ENCODE measurements around the gene SBDS. TPM values are rescaled to one million over a fixed set of nuclear protein-coding genes. Genes with fewer than 3 reads are reported as not detected.
"Not testable (repeated sequence)": the region's sequence is repeated elsewhere in the genome, so short reads cannot be mapped to it uniquely, and the experiment has no call there.

SBDS gene
- total RNA-seq, 2 experiments from 2014 or later = 443 to 474 TPM

DNA sequence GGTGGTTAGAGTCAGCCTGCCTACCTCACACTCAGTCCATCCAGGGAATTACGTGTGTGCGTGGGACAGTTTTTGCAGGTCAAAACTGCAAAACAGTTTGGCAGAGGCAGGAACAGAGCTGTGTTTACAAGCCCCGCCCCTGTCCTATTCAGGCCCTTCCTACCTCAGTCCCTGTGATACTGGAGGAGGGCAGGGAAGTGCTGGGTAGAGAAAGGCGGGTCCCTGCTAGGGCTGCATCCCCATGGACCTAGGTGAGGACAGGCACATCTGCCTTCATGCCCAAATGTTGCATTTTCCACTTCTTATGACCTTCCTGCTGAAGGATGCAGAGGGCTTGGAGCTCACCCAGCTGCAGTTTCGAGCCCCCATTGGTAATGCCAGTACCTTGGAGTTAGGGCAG is 25.1 kb downstream of the SBDS start:
- intact Hi-C loops (cut with DNase I, micrococcal nuclease) = no loop called here
- H3K4me1 ChIP-seq (ENCODE audit: insufficient read depth, low read length) = no peaks in the 10 kb centered on the region
- H3K4me3 ChIP-seq (ENCODE audit: low read length) = no peak overlapping the region
- H3K36me3 ChIP-seq (ENCODE audit: insufficient read depth, low read length) = no peaks in the 10 kb centered on the region
- ATAC-seq (ENCODE audit: poor library complexity) (no peak), DNase-seq (no peak)
- no peaks in the 10 kb centered on the region for H3K36me3 Mint-ChIP-seq (ENCODE audit: low read depth)
- H3K9me3 ChIP-seq (ENCODE audit: control insufficient read depth in 1 of 2, insufficient read depth in 1 of 2, low read length in 2 of 2) = no peaks in the 10 kb centered on the region
- CTCF ChIA-PET = no interaction called here
- H3K4me3 Mint-ChIP-seq = no peak overlapping the region
- H3K9me3 Mint-ChIP-seq = no peaks in the 10 kb centered on the region
- no peak overlapping the region for H3K27ac ChIP-seq (ENCODE audit: low read depth in 1 of 2, low read length in 2 of 2)
- no peaks in the 10 kb centered on the region for H3K27me3 Mint-ChIP-seq
- no peak overlapping the region for H3K27ac Mint-ChIP-seq
- TF ChIP-seq, protein P1, sequence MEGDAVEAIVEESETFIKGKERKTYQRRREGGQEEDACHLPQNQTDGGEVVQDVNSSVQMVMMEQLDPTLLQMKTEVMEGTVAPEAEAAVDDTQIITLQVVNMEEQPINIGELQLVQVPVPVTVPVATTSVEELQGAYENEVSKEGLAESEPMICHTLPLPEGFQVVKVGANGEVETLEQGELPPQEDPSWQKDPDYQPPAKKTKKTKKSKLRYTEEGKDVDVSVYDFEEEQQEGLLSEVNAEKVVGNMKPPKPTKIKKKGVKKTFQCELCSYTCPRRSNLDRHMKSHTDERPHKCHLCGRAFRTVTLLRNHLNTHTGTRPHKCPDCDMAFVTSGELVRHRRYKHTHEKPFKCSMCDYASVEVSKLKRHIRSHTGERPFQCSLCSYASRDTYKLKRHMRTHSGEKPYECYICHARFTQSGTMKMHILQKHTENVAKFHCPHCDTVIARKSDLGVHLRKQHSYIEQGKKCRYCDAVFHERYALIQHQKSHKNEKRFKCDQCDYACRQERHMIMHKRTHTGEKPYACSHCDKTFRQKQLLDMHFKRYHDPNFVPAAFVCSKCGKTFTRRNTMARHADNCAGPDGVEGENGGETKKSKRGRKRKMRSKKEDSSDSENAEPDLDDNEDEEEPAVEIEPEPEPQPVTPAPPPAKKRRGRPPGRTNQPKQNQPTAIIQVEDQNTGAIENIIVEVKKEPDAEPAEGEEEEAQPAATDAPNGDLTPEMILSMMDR (IDR thresholded peaks at IDR 0.05) = no peak
- POLR2A ChIA-PET = no interaction called here
- H3K4me1 Mint-ChIP-seq (ENCODE audit: low read depth) = no peaks in the 10 kb centered on the region
- no peaks in the 10 kb centered on the region for H3K27me3 ChIP-seq (ENCODE audit: control insufficient read depth in 1 of 2, insufficient read depth in 2 of 2, low read length in 2 of 2)

GRCh38 chr7:66969001-66969400 is 26.4 kb downstream of the SBDS start:
- H3K4me1 Mint-ChIP-seq (ENCODE audit: low read depth); H3K4me3 ChIP-seq (ENCODE audit: low read length); H3K27ac Mint-ChIP-seq; H3K9me3 ChIP-seq (ENCODE audit: control insufficient read depth in 1 of 2, insufficient read depth in 1 of 2, low read length in 2 of 2); H3K4me1 ChIP-seq (ENCODE audit: insufficient read depth, low read length); POLR2A ChIA-PET; intact Hi-C loops (cut with DNase I, micrococcal nuclease); H3K27me3 ChIP-seq (ENCODE audit: control insufficient read depth in 1 of 2, insufficient read depth in 2 of 2, low read length in 2 of 2); H3K36me3 Mint-ChIP-seq (ENCODE audit: low read depth); H3K4me3 Mint-ChIP-seq; H3K9me3 Mint-ChIP-seq; DNase-seq; H3K27me3 Mint-ChIP-seq; CTCF ChIA-PET; H3K36me3 ChIP-seq (ENCODE audit: insufficient read depth, low read length); ATAC-seq (ENCODE audit: poor library complexity); H3K27ac ChIP-seq (ENCODE audit: low read depth in 1 of 2, low read length in 2 of 2): not testable (repeated sequence)

GRCh38 chr7:66967029-66967428 is 28.4 kb downstream of the SBDS start:
- intact Hi-C loops (cut with DNase I, micrococcal nuclease) = no loop called here
- Histone ChIP-seq H3K4me3 (ENCODE audit: low read length) (no peak overlapping the region), H3K9me3 (ENCODE audit: control insufficient read depth in 1 of 2, insufficient read depth in 1 of 2, low read length in 2 of 2) (no peaks in the 10 kb centered on the region), H3K4me1 (ENCODE audit: insufficient read depth, low read length) (no peaks in the 10 kb centered on the region), H3K27ac (ENCODE audit: low read depth in 1 of 2, low read length in 2 of 2) (no peak overlapping the region), H3K27me3 (ENCODE audit: control insufficient read depth in 1 of 2, insufficient read depth in 2 of 2, low read length in 2 of 2) (no peaks in the 10 kb centered on the region), H3K36me3 (ENCODE audit: insufficient read depth, low read length) (no peaks in the 10 kb centered on the region)
- H3K4me1 Mint-ChIP-seq (ENCODE audit: low read depth) = no peaks in the 10 kb centered on the region
- no peak overlapping the region for H3K4me3 Mint-ChIP-seq
- no peaks in the 10 kb centered on the region for H3K36me3 Mint-ChIP-seq (ENCODE audit: low read depth)
- no peak for ATAC-seq (ENCODE audit: poor library complexity)
- no peaks in the 10 kb centered on the region for H3K27me3 Mint-ChIP-seq
- no peak overlapping the region for H3K27ac Mint-ChIP-seq
- ChIA-PET CTCF (no interaction called here), POLR2A (no interaction called here)
- TF ChIP-seq, protein P1 (IDR thresholded peaks at IDR 0.05) = no peak
- no peak for DNase-seq
- no peaks in the 10 kb centered on the region for H3K9me3 Mint-ChIP-seq

DNA sequence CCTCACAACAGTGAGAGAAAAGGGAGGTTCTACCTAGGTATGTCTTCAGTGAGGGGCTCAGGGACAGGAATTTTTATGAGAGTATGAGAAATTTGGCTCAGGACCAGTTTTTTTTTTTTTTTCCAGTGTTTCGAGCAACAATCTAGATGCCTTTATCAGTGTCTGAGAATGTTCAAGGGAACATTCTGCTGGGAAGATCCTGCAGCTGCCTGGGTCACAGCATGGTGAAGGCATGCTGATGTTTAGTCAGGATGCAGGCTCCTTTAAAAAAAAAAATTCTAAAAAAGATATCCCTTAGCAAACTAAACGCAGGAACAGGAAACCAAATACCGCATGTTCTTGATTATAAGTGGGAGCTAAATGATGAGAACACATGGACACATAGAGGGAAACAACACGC is 31.0 kb downstream of the SBDS start:
- H3K27me3 ChIP-seq (ENCODE audit: control insufficient read depth in 1 of 2, insufficient read depth in 2 of 2, low read length in 2 of 2) = no peaks in the 10 kb centered on the region
- no peaks in the 10 kb centered on the region for H3K27me3 Mint-ChIP-seq
- no peak overlapping the region for H3K27ac ChIP-seq (ENCODE audit: low read depth in 1 of 2, low read length in 2 of 2)
- ChIA-PET POLR2A (no interaction called here), CTCF (no interaction called here)
- peaks cover 15% of the 10 kb centered on the region for H3K36me3 Mint-ChIP-seq (ENCODE audit: low read depth)
- intact Hi-C loops (cut with DNase I, micrococcal nuclease) = no loop called here
- DNase-seq (no peak), ATAC-seq (ENCODE audit: poor library complexity) (no peak)
- H3K4me3 ChIP-seq (ENCODE audit: low read length) = no peak overlapping the region
- peaks cover under 1% of the 10 kb centered on the region for H3K36me3 ChIP-seq (ENCODE audit: insufficient read depth, low read length)
- TF ChIP-seq, protein P1 (IDR thresholded peaks at IDR 0.05) = no peak
- no peaks in the 10 kb centered on the region for H3K9me3 ChIP-seq (ENCODE audit: control insufficient read depth in 1 of 2, insufficient read depth in 1 of 2, low read length in 2 of 2)
- H3K4me1 Mint-ChIP-seq (ENCODE audit: low read depth) = no peaks in the 10 kb centered on the region
- no peak overlapping the region for H3K4me3 Mint-ChIP-seq
- H3K27ac Mint-ChIP-seq = no peak overlapping the region
- no peaks in the 10 kb centered on the region for H3K4me1 ChIP-seq (ENCODE audit: insufficient read depth, low read length)
- no peaks in the 10 kb centered on the region for H3K9me3 Mint-ChIP-seq

All from CD4-positive, alpha-beta T cell (primary cell).